Neural cell (in vitro differentiated cells): ENCODE data around the gene HADHB. TPM values are rescaled to one million over a fixed set of nuclear protein-coding genes. Genes with fewer than 3 reads are reported as not detected.

ENCODE experiments used
- H2AFZ ChIP-seq: fragments of 200-600, 300-800 bp; sonication (generic), shearing (Covaris generic); 2 replicates; pipeline ENCODE4 v1.6.0; 2014; ENCODE audit warnings: low read depth, mild to moderate bottlenecking, antibody characterized with exemption, low read length, moderate library complexity
- H3F3A ChIP-seq: fragments of 200-600 bp; shearing (Covaris generic); 2 replicates; pipeline ENCODE4 v1.6.1; 2016; ENCODE audit warnings: mild to moderate bottlenecking, moderate library complexity, mixed read lengths, antibody characterized with exemption, low read length; ENCODE audit not compliant: insufficient read depth, poor library complexity, severe bottlenecking
- H3K27ac ChIP-seq: fragments of 200-600, 300-800 bp; sonication (generic), shearing (Covaris generic); 2 replicates; pipeline ENCODE4 v1.5.1; 2014; ENCODE audit warnings: mild to moderate bottlenecking, low read length, moderate library complexity
- H3K27me3 ChIP-seq: fragments of 300-800, 200-600 bp; sonication (generic), shearing (Covaris generic); 2 replicates; pipeline ENCODE4 v1.6.0; 2014; ENCODE audit warnings: mild to moderate bottlenecking, low read depth, low read length, moderate library complexity; ENCODE audit not compliant: insufficient read depth
- H3K36me3 ChIP-seq: fragments of 300-800, 200-600 bp; sonication (generic), shearing (Covaris generic); 2 replicates; pipeline ENCODE4 v1.5.1; 2014; ENCODE audit warnings: mild to moderate bottlenecking, antibody characterized with exemption, low read length, moderate library complexity; ENCODE audit not compliant: insufficient read depth
- H3K4me2 ChIP-seq: fragments of 300-800, 200-600 bp; sonication (generic), shearing (Covaris generic); 2 replicates; pipeline ENCODE4 v1.6.0; 2014; ENCODE audit warnings: mild to moderate bottlenecking, low read length
- H3K4me3 ChIP-seq: fragments of 300-800, 200-600 bp; sonication (generic), shearing (Covaris generic); 2 replicates; pipeline ENCODE4 v1.5.1; 2014; ENCODE audit warnings: mild to moderate bottlenecking, low read length, moderate library complexity
- H3K79me2 ChIP-seq: fragments of 200-600 bp; shearing (Covaris generic); replicated peaks from 2 replicates; pipeline ENCODE4 v1.6.0; 2014; ENCODE audit warnings: mild to moderate bottlenecking, low read length, moderate library complexity; ENCODE audit not compliant: insufficient read depth
- H3K9ac ChIP-seq: fragments of 300-800, 200-600 bp; sonication (generic), shearing (Covaris generic); 2 replicates; pipeline ENCODE4 v1.6.1; 2016; ENCODE audit warnings: mild to moderate bottlenecking, low read length, mixed read lengths
- H3K9me2 ChIP-seq: fragments of 200-600 bp; shearing (Covaris generic); 2 replicates; pipeline ENCODE4 v1.6.1; 2016; ENCODE audit warnings: mild to moderate bottlenecking, low read length, mixed read lengths; ENCODE audit not compliant: insufficient read depth
- H3K9me3 ChIP-seq: fragments of 200-600, 300-800 bp; sonication (generic), shearing (Covaris generic); 2 replicates; pipeline ENCODE4 v1.6.1; 2016; ENCODE audit warnings: mild to moderate bottlenecking, mixed run types, low read length, moderate library complexity, mixed read lengths
- H4K20me1 ChIP-seq: fragments of 200-600 bp; shearing (Covaris generic); 2 replicates; pipeline ENCODE4 v1.6.1; 2016; ENCODE audit warnings: mild to moderate bottlenecking, mixed run types; ENCODE audit not compliant: insufficient read depth
- EP300 ChIP-seq: fragments of 450-650 bp; conservative IDR thresholded peaks from 2 replicates; pipeline ENCODE4 v1.6.1; 2014; ENCODE audit warnings: antibody characterized with exemption, mild to moderate bottlenecking, moderate library complexity; ENCODE audit not compliant: poor library complexity, severe bottlenecking
- EZH2 ChIP-seq: fragments of 200-600, 300-800 bp; shearing (Covaris generic), sonication (generic); IDR thresholded peaks from 2 replicates; pipeline ENCODE4 v1.6.1; 2014; ENCODE audit warnings: antibody characterized with exemption, low read length, borderline replicate concordance, mild to moderate bottlenecking; ENCODE audit not compliant: insufficient read depth, poor library complexity, severe bottlenecking
- MXI1 ChIP-seq: fragments of 450-650 bp; conservative IDR thresholded peaks from 2 replicates; pipeline ENCODE4 v1.6.1; 2014; ENCODE audit warnings: antibody characterized with exemption, mild to moderate bottlenecking; ENCODE audit not compliant: poor library complexity, severe bottlenecking
- POLR2AphosphoS5 ChIP-seq: IDR thresholded peaks from 2 replicates; pipeline ENCODE4 v1.6.1; 2012
- RAD21 ChIP-seq: fragments of 450-650 bp; conservative IDR thresholded peaks from 2 replicates; pipeline ENCODE4 v1.6.1; 2014; ENCODE audit warnings: antibody characterized with exemption, mild to moderate bottlenecking, moderate library complexity
- REST ChIP-seq: IDR thresholded peaks from 2 replicates; pipeline ENCODE4 v1.6.1; 2012; ENCODE audit warnings: borderline replicate concordance
- SMC3 ChIP-seq: fragments of 450-650 bp; conservative IDR thresholded peaks from 2 replicates; pipeline ENCODE4 v1.6.1; 2014; ENCODE audit warnings: antibody characterized with exemption, mild to moderate bottlenecking, moderate library complexity; ENCODE audit not compliant: poor library complexity
- TAF1 ChIP-seq: IDR thresholded peaks from 2 replicates; pipeline ENCODE4 v1.6.1; 2012; ENCODE audit warnings: low read depth
- polyA plus RNA-seq: library from polyadenylated mRNA; depleted of rRNA; stranded (reverse); fragments of >200 nt; gene quantifications from 2 replicates; pipeline ENCODE4 v1.2.3, GENCODE V29; 2014
- TF ChIP-seq, protein P1 (sequence below): fragments of 450-650 bp; IDR thresholded peaks from 2 replicates; pipeline ENCODE4 v1.5.1; 2014; ENCODE audit warnings: antibody characterized with exemption, mild to moderate bottlenecking, moderate library complexity; ENCODE audit not compliant: poor library complexity, severe bottlenecking

Gene HADHB
- polyA plus RNA-seq, 1 donor from 2014 or later, result 30.5 TPM

DNA sequence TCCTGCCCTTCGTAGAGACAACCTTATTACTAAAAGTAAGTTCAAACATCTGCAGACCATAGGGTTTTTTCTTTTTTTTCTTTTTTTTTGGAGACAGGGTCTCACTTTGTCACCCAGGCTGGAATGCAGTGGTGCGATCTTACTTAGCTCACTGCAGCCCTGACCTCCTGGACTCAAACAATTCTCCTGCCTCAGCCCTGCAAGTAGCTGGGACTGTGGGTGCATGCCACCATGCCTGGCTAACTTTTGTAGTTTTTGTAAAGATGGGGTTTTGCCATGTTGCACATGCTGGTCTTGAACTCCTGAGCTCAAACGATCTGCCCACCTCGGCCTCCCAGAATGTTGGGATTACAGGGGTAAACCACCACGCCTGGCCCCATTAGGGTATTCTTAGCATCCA is 32.7 kb upstream of the HADHB start:
- H3K27ac ChIP-seq, result no peak overlapping the region
- no peaks in the 10 kb centered on the region for H3F3A ChIP-seq
- no peaks in the 10 kb centered on the region for H4K20me1 ChIP-seq
- H3K9me2 ChIP-seq, result no peaks in the 10 kb centered on the region
- H3K79me2 ChIP-seq, result no peaks in the 10 kb centered on the region
- H3K4me3 ChIP-seq, result no peak overlapping the region
- no peak overlapping the region for H3K4me2 ChIP-seq
- no peak overlapping the region for H2AFZ ChIP-seq
- TF ChIP-seq EP300 (no peak), TAF1 (no peak), POLR2AphosphoS5 (no peak), REST (no peak), RAD21 (no peak), SMC3 (no peak), MXI1 (no peak)
- TF ChIP-seq, protein P1, sequence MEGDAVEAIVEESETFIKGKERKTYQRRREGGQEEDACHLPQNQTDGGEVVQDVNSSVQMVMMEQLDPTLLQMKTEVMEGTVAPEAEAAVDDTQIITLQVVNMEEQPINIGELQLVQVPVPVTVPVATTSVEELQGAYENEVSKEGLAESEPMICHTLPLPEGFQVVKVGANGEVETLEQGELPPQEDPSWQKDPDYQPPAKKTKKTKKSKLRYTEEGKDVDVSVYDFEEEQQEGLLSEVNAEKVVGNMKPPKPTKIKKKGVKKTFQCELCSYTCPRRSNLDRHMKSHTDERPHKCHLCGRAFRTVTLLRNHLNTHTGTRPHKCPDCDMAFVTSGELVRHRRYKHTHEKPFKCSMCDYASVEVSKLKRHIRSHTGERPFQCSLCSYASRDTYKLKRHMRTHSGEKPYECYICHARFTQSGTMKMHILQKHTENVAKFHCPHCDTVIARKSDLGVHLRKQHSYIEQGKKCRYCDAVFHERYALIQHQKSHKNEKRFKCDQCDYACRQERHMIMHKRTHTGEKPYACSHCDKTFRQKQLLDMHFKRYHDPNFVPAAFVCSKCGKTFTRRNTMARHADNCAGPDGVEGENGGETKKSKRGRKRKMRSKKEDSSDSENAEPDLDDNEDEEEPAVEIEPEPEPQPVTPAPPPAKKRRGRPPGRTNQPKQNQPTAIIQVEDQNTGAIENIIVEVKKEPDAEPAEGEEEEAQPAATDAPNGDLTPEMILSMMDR, result no peak
- H3K9ac ChIP-seq, result no peak overlapping the region
- H3K27me3 ChIP-seq, result no peaks in the 10 kb centered on the region
- H3K36me3 ChIP-seq, result peaks cover 9% of the 10 kb centered on the region
- no peaks in the 10 kb centered on the region for H3K9me3 ChIP-seq

- TF ChIP-seq SMC3 (no peak), TAF1 (no peak), POLR2AphosphoS5 (no peak), RAD21 (no peak), EP300 (no peak), MXI1 (no peak), REST (no peak), EZH2 (no peak)
- TF ChIP-seq, protein P1, result no peak
- H3K9ac ChIP-seq, result no peak overlapping the region
- H3K79me2 ChIP-seq, result no peaks in the 10 kb centered on the region
- H3K9me2 ChIP-seq, result no peaks in the 10 kb centered on the region
- peaks cover 9% of the 10 kb centered on the region for H3K36me3 ChIP-seq
- no peaks in the 10 kb centered on the region for H3K9me3 ChIP-seq
- no peak overlapping the region for H3K27ac ChIP-seq
- H3K4me2 ChIP-seq, result no peak overlapping the region
- H3K4me3 ChIP-seq, result no peak overlapping the region
- no peak overlapping the region for H2AFZ ChIP-seq
- H3F3A ChIP-seq, result no peaks in the 10 kb centered on the region
- no peaks in the 10 kb centered on the region for H4K20me1 ChIP-seq
- H3K27me3 ChIP-seq, result no peaks in the 10 kb centered on the region
Observed at GRCh38 chr2:26214759-26215158, 30.0 kb upstream of the HADHB start.
